K562 (cell line): ENCODE measurements around the gene AP3S2. TPM values are rescaled to one million over a fixed set of nuclear protein-coding genes. Genes with fewer than 3 reads are reported as not detected.

Source experiments
- ATAC-seq: fragments of 200-7000 bp; cut with Tn5 transposase; 3 replicates; pipeline ENCODE4 v1.9.1; 2020; ENCODE audit warnings: moderate library complexity
- BruUV-seq: library from RNA; stranded (reverse); fragments of 400-500 nt; replicated peaks from 2 replicates; lab custom pipeline; 2021; lab: Mats Ljungman, UMichigan
- CTCF ChIA-PET: fragments of 300-600 bp; formaldehyde crosslinking; extraction: SDS; loops from one replicate; lab custom pipeline; 2021; ENCODE audit warnings: low intra/inter-chr PET ratio; lab: Yijun Ruan, JAX
- POLR2A ChIA-PET: fragments of 300-600, 350-650 bp; sonication (Branson Sonifier 250); formaldehyde crosslinking; extraction: SDS; loops from one replicate; lab custom pipeline; 2021; ENCODE audit warnings: antibody characterized with exemption, inconsistent platforms; lab: Yijun Ruan, JAX
- DNase-seq, 4 experiments: peaks; one replicate each; pipeline versions ENCODE4 v3.0.0 to v3.0.0-alpha.2; 2011 to 2018; ENCODE audit warnings: low spot score in 3 of 4, mixed read lengths in 3 of 4; ENCODE audit errors: extremely low read depth in 1 of 4
- FAIRE-seq: peaks from 2 replicates; lab custom pipeline; 2011; peaks lifted over from hg19 to GRCh38; lab: Jason Lieb, UNC
- H2AFZ ChIP-seq: 2 replicates; pipeline ENCODE4 v1.6.0; 2011; ENCODE audit warnings: low read depth, low read length, control low read depth, inconsistent platforms
- H3K27ac ChIP-seq: fragments of 200-600 bp; 3 replicates; pipeline ENCODE4 v1.8.0; 2011; ENCODE audit warnings: low read depth, mild to moderate bottlenecking, control low read depth, inconsistent platforms, low read length, moderate library complexity, mixed read lengths; ENCODE audit errors: extremely low read depth
- H3K27me3 ChIP-seq, 2 experiments: fragments of 300-600 bp in 1 of 2; 2 replicates in 1 of 2; 3 replicates in 1 of 2; pipeline versions ENCODE4 v1.6.0 to v1.8.0; 2011; ENCODE audit warnings: inconsistent platforms in 2 of 2, low read length in 2 of 2, mild to moderate bottlenecking in 1 of 2, mixed read lengths in 1 of 2, moderate library complexity in 1 of 2; ENCODE audit not compliant: control insufficient read depth in 2 of 2, insufficient read depth in 2 of 2
- H3K36me3 ChIP-seq: fragments of 300-600 bp; 3 replicates; pipeline ENCODE4 v1.8.0; 2011; ENCODE audit warnings: mild to moderate bottlenecking, low read length, inconsistent platforms; ENCODE audit not compliant: control insufficient read depth, insufficient read depth
- H3K4me1 ChIP-seq, 2 experiments: fragments of 200-600 bp in 1 of 2; replicated peaks in 1 of 2; 2 replicates in 1 of 2; 3 replicates in 1 of 2; pipeline versions ENCODE4 v1.5.1 to v1.8.0; 2011; ENCODE audit warnings: inconsistent platforms in 2 of 2, low read length in 2 of 2, mild to moderate bottlenecking in 1 of 2, mixed read lengths in 1 of 2, moderate library complexity in 1 of 2; ENCODE audit not compliant: control insufficient read depth in 2 of 2, insufficient read depth in 2 of 2
- H3K4me2 ChIP-seq: 2 replicates; pipeline ENCODE4 v1.6.1; 2011; ENCODE audit warnings: low read length, control low read depth, inconsistent platforms, mixed read lengths; ENCODE audit not compliant: insufficient read depth
- H3K4me3 ChIP-seq: fragments of 200-600 bp; sonication (generic), shearing (Covaris generic); 2 replicates; pipeline ENCODE4 v1.5.1; 2016; ENCODE audit warnings: control low read depth, inconsistent platforms
- H3K79me2 ChIP-seq: fragments of 200-600 bp; 3 replicates; pipeline ENCODE4 v1.8.0; 2011; ENCODE audit warnings: low read length, inconsistent platforms; ENCODE audit not compliant: control insufficient read depth, insufficient read depth
- H3K9ac ChIP-seq, 2 experiments: 2 replicates each; pipeline versions ENCODE4 v1.6.0 to v1.6.1; 2011; ENCODE audit warnings: low read depth in 2 of 2, low read length in 2 of 2, control low read depth in 1 of 2, inconsistent platforms in 1 of 2, mild to moderate bottlenecking in 1 of 2, mixed read lengths in 1 of 2; ENCODE audit not compliant: insufficient read depth in 1 of 2
- H3K9me1 ChIP-seq: one replicate; pipeline ENCODE4 v1.6.0; 2011; ENCODE audit warnings: inconsistent platforms, mild to moderate bottlenecking, low read length, moderate library complexity; ENCODE audit not compliant: control insufficient read depth, insufficient read depth
- H3K9me3 ChIP-seq: replicated peaks from 2 replicates; pipeline ENCODE4 v1.5.1; 2011; ENCODE audit warnings: low read depth, low read length, inconsistent platforms; ENCODE audit not compliant: control insufficient read depth, insufficient read depth
- H4K20me1 ChIP-seq: replicated peaks from 2 replicates; pipeline ENCODE4 v1.6.1; 2011; ENCODE audit warnings: low read length, inconsistent platforms, mixed read lengths; ENCODE audit not compliant: control insufficient read depth, insufficient read depth
- ESRRA ChIP-seq: fragments of 450-650 bp; IDR thresholded peaks from 2 replicates; pipeline ENCODE4 v1.6.1; 2014; ENCODE audit warnings: low read depth, mild to moderate bottlenecking, moderate library complexity, borderline replicate concordance
- PHB ChIP-seq: fragments of 250-450 bp; sonication (Bioruptor Pico); IDR thresholded peaks from 2 replicates; pipeline ENCODE4 v1.5.0; 2021
- PYGO2 ChIP-seq: fragments of 450-650 bp; IDR thresholded peaks from 2 replicates; pipeline ENCODE4 v1.6.1; 2016; ENCODE audit warnings: mild to moderate bottlenecking, missing genetic modification characterization, moderate library complexity, missing compliant biosample characterization
- RBBP5 ChIP-seq: fragments of 200-600 bp; sonication (generic); IDR thresholded peaks from 2 replicates; pipeline ENCODE4 v1.6.1; 2012; ENCODE audit warnings: borderline replicate concordance, mild to moderate bottlenecking, low read length, control low read depth, inconsistent platforms; ENCODE audit not compliant: insufficient read depth, poor library complexity, severe bottlenecking
- RBM22 ChIP-seq: fragments of 200-400 bp; formaldehyde crosslinking; IDR thresholded peaks from 2 replicates; pipeline ENCODE4 v1.6.1; 2018; ENCODE audit warnings: low read length, low read depth; ENCODE audit not compliant: poor library complexity, severe bottlenecking
- TAF7 ChIP-seq: fragments of 450-650 bp; IDR thresholded peaks from 2 replicates; pipeline ENCODE4 v1.6.1; 2016; ENCODE audit warnings: missing genetic modification characterization, missing compliant biosample characterization
- WHSC1 ChIP-seq: IDR thresholded peaks from one replicate; pipeline ENCODE4 v1.6.1; 2012; ENCODE audit warnings: low read length, control low read depth, inconsistent platforms
- ZFP36 ChIP-seq: fragments of 150-350 bp; IDR thresholded peaks from 2 replicates; pipeline ENCODE4 v1.6.1; 2018; ENCODE audit warnings: low read length, low read depth; ENCODE audit not compliant: partially characterized antibody
- WGBS: fragments of 100-300 bp; shearing (Covaris generic); methylation state at CpG from one replicate; pipeline ENCODE4 v1.1.6; 2016; ENCODE audit warnings: low coverage, mixed read lengths; ENCODE audit not compliant: insufficient coverage; ENCODE audit errors: missing lambda C conversion rate; 5-methylcytosine and 5-hydroxymethylcytosine counted together
- in situ Hi-C: fragments of 300-500 bp; cut with MboI; formaldehyde crosslinking; loops from 4 replicates; pipeline ENCODE4 v1.15.0; 2018; ENCODE audit warnings: inconsistent platforms, mixed read lengths
- intact Hi-C: fragments of 100-400 bp; cut with micrococcal nuclease; formaldehyde crosslinking; loops from 2 replicates; pipeline ENCODE4 v1.14.2; 2022
- polyA plus RNA-seq, 8 experiments: library from polyadenylated mRNA; depleted of rRNA in 4 of 8; stranded (reverse) in 5 of 8; unstranded in 3 of 8; fragments of >200 nt; fragmentation: Nextera tagmentation in 2 of 8; fragmentation: Illumina TruSeq in 1 of 8; extraction: Ambion mirVana in 2 of 8; extraction: Trizol in 1 of 8; gene quantifications; 2 replicates each; pipeline versions ENCODE4 v1.2.1 to v1.2.3, GENCODE V29; 2011 to 2014; ENCODE audit warnings: inconsistent platforms in 1 of 8, missing spikeins in 1 of 8
- total RNA-seq, 7 experiments: library from RNA; depleted of rRNA in 6 of 7; stranded (reverse); fragments of >200 nt in 6 of 7; fragmentation: Illumina TruSeq in 2 of 7; extraction: Trizol in 2 of 7; gene quantifications; 2 replicates each; pipeline versions ENCODE4 v1.2.1 to v1.2.3, GENCODE V29; 2011 to 2021; ENCODE audit warnings: low replicate concordance in 1 of 7
- TF ChIP-seq, protein P1 (sequence below): sonication (generic); formaldehyde crosslinking; IDR thresholded peaks from 2 replicates; pipeline ENCODE4 v1.8.0; 2023; ENCODE audit warnings: missing genetic modification reagents, mild to moderate bottlenecking, borderline replicate concordance
- TF ChIP-seq, protein P2 (sequence below): fragments of 200-400 bp; formaldehyde crosslinking; IDR thresholded peaks from 2 replicates; pipeline ENCODE4 v1.6.1; 2017; ENCODE audit warnings: mild to moderate bottlenecking, low read depth, low read length, moderate library complexity

AP3S2 gene
- total and polyA plus RNA-seq, 9 of the 15 experiments (the other 6 are each of a cell fraction or from before 2014, with no cell fraction given) = 16.4 to 54.1 (median 37.4) TPM

DNA sequence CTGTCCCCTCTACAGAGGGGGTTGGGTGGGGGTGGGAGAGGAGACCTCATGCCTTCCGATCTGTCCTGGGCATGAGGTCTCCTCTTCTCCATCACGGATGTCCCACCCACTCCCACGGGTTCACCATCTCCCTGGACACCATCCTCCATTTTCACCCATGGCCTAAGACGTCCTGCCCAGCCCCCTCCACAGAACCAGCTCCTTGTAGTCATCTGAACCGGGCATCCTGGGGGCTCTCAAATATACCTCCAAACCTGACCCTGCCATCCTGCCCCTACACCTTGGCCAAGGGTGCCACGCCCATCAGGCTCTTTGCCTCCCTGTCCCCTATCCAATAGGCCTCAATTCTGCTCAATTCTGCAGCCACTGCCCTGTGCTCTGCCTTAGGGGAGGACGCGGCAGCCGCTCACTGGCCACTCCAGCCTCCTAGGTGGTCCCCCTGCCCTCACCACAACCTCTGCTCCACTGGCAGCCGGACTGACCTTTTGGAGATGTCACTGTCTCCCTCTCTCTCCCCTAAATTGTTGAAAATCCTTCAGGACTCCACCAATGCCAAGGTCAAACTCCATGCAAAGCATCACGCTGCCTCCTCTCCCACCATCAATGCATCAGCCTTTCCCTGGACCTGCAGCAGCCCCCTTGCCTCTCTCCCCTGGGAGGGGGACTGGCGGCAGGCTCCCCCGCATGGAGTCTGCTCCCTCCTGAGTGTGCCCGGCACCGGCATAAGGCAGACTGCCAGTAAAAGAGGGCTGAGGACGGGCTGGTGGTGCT is 69.8 kb downstream of the AP3S2 start (continued):
- TF ChIP-seq RBM22 (no peak), PHB (CRISPR knock-in tag) (no peak)

DNA sequence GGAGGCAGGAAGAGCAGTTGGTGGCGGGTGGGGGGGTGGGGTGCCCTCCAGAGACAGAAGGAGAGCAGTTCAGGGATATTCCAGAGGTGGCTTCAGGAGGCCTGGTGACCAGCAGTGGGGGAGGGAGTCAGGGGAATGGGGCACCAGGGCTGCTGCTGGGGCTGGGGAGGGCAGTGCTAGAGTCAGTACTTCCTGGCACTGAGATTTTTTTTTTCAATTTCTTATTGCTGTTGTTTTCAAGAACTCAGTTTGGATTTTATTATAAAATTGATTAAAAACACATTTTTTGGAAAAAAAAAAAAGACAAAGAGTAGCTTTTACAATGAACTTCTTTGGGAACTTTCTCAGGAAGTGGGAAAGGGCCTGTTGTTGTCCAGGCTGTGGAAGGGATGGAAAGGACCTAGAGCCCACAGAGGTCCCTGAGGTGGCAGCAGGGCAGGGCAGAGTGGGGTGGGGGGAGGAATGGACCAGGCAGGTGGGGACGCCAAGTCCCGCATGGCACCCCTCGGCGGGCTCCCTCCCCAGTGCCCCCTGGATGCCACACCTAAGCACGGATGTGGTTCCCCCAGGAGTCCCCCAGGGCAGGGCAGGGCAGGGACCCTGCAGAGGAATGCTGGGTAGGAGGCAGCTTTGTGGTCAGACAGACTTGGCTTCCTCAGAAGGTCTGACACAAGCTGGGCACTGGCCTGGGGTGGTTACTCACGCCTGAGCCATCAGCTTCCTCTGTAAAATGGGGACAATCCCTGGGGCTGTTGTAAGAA is 70.7 kb downstream of the AP3S2 start:
- 45% methylated on average over 6 of the region's 7 CpGs for WGBS
- BruUV-seq = no TSS peak
- H3K36me3 ChIP-seq = no peaks in the 10 kb centered on the region
- FAIRE-seq (no peak), ATAC-seq (no peak), DNase-seq (no peak)
- H3K27me3 ChIP-seq = no peaks in the 10 kb centered on the region
- H3K9me1 ChIP-seq = no peaks in the 10 kb centered on the region
- in situ Hi-C loops (no loop called here), intact Hi-C loops (loop anchor here (5.0 kb wide), 1 partner anchor 61 kb away; no protein-coding TSS in a partner anchor)
- H3K27ac ChIP-seq = no peak overlapping the region
- H2AFZ ChIP-seq = no peak overlapping the region
- ChIA-PET CTCF (no interaction called here), POLR2A (no interaction called here)
- no peak overlapping the region for H3K9ac ChIP-seq
- H3K4me3 ChIP-seq = no peak overlapping the region
- no peaks in the 10 kb centered on the region for H3K9me3 ChIP-seq
- H4K20me1 ChIP-seq = no peaks in the 10 kb centered on the region
- no peak overlapping the region for H3K4me2 ChIP-seq
- H3K4me1 ChIP-seq = peaks cover 9 to 10% of the 10 kb centered on the region in 2 experiments; a peak in 4 of 5 replicates
- H3K79me2 ChIP-seq = no peaks in the 10 kb centered on the region
- no peak for TF ChIP-seq TAF7
- TF ChIP-seq ZFP36 = no peak
- TF ChIP-seq ESRRA = no peak
- TF ChIP-seq RBBP5 = no peak
- TF ChIP-seq, protein P1, sequence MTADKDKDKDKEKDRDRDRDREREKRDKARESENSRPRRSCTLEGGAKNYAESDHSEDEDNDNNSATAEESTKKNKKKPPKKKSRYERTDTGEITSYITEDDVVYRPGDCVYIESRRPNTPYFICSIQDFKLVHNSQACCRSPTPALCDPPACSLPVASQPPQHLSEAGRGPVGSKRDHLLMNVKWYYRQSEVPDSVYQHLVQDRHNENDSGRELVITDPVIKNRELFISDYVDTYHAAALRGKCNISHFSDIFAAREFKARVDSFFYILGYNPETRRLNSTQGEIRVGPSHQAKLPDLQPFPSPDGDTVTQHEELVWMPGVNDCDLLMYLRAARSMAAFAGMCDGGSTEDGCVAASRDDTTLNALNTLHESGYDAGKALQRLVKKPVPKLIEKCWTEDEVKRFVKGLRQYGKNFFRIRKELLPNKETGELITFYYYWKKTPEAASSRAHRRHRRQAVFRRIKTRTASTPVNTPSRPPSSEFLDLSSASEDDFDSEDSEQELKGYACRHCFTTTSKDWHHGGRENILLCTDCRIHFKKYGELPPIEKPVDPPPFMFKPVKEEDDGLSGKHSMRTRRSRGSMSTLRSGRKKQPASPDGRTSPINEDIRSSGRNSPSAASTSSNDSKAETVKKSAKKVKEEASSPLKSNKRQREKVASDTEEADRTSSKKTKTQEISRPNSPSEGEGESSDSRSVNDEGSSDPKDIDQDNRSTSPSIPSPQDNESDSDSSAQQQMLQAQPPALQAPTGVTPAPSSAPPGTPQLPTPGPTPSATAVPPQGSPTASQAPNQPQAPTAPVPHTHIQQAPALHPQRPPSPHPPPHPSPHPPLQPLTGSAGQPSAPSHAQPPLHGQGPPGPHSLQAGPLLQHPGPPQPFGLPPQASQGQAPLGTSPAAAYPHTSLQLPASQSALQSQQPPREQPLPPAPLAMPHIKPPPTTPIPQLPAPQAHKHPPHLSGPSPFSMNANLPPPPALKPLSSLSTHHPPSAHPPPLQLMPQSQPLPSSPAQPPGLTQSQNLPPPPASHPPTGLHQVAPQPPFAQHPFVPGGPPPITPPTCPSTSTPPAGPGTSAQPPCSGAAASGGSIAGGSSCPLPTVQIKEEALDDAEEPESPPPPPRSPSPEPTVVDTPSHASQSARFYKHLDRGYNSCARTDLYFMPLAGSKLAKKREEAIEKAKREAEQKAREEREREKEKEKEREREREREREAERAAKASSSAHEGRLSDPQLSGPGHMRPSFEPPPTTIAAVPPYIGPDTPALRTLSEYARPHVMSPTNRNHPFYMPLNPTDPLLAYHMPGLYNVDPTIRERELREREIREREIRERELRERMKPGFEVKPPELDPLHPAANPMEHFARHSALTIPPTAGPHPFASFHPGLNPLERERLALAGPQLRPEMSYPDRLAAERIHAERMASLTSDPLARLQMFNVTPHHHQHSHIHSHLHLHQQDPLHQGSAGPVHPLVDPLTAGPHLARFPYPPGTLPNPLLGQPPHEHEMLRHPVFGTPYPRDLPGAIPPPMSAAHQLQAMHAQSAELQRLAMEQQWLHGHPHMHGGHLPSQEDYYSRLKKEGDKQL (CRISPR knock-in tag) = no peak
- TF ChIP-seq PYGO2 = no peak
- no peak for TF ChIP-seq WHSC1
- TF ChIP-seq, protein P2, sequence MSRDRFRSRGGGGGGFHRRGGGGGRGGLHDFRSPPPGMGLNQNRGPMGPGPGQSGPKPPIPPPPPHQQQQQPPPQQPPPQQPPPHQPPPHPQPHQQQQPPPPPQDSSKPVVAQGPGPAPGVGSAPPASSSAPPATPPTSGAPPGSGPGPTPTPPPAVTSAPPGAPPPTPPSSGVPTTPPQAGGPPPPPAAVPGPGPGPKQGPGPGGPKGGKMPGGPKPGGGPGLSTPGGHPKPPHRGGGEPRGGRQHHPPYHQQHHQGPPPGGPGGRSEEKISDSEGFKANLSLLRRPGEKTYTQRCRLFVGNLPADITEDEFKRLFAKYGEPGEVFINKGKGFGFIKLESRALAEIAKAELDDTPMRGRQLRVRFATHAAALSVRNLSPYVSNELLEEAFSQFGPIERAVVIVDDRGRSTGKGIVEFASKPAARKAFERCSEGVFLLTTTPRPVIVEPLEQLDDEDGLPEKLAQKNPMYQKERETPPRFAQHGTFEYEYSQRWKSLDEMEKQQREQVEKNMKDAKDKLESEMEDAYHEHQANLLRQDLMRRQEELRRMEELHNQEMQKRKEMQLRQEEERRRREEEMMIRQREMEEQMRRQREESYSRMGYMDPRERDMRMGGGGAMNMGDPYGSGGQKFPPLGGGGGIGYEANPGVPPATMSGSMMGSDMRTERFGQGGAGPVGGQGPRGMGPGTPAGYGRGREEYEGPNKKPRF = no peak
